GM10266 (cell line): Measurements from ENCODE around the gene PTGDR2.

Experiments used
- DNase-seq: peaks from one replicate; pipeline ENCODE4 v3.0.0; 2012; ENCODE audit errors: extremely low spot score
- TF ChIP-seq, protein P1 (sequence below): IDR thresholded peaks from 2 replicates; pipeline ENCODE4 v1.5.1; 2012; ENCODE audit warnings: mild to moderate bottlenecking, low read depth; ENCODE audit not compliant: control insufficient read depth, insufficient read depth; ENCODE audit errors: missing control alignments

PTGDR2 gene

DNA sequence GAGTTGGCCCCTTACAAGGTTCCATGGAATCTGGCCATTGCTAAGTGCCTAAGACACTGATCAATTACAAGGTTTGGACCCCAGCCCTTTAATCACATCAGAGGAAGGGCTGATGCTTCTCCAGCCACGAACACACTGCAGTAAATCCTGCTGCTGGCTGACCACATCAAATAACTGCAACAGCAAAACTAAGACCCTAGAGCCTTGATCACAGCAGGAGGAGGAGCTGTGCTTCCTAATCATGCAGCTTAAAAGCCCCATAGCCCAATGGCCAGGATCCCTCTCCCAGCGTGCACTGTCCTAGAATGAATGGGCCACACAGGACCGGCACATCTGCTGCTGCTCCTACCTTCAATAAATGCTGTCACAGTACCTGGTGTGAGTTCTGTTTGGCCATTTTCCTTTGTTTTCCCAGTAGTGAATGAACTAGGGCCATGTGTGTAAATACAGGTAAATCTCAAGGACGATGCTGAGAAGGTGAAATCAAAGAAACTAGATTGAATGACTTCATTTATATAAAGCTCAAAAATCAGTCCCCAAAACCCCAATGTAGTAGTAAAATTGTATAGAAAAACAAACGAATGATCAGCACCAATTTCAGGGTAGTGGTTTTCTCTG is 24.3 kb upstream of the PTGDR2 start:
- TF ChIP-seq, protein P1, sequence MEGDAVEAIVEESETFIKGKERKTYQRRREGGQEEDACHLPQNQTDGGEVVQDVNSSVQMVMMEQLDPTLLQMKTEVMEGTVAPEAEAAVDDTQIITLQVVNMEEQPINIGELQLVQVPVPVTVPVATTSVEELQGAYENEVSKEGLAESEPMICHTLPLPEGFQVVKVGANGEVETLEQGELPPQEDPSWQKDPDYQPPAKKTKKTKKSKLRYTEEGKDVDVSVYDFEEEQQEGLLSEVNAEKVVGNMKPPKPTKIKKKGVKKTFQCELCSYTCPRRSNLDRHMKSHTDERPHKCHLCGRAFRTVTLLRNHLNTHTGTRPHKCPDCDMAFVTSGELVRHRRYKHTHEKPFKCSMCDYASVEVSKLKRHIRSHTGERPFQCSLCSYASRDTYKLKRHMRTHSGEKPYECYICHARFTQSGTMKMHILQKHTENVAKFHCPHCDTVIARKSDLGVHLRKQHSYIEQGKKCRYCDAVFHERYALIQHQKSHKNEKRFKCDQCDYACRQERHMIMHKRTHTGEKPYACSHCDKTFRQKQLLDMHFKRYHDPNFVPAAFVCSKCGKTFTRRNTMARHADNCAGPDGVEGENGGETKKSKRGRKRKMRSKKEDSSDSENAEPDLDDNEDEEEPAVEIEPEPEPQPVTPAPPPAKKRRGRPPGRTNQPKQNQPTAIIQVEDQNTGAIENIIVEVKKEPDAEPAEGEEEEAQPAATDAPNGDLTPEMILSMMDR: no peak
- DNase-seq: no peak

DNA sequence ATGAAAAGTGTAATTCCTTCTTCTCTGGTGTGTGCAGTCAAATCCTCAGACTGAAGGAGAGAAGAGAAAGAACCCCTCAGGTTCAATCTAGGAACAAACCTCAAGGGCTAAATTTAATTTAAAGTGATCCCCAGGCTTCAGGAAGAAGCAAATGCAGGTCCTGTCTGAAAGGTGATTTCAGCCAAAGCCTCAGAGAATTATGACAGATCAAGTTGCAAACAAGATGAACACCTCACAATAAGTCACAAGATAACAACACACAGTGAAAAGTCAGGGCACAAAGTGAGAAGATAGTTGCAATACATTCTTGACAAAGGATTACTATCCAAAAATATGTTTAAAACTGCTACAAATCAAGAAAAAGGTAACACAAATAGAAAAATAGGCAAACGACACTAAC is 23.4 kb upstream of the PTGDR2 start:
- TF ChIP-seq, protein P1: no peak
- no peak for DNase-seq

DNA sequence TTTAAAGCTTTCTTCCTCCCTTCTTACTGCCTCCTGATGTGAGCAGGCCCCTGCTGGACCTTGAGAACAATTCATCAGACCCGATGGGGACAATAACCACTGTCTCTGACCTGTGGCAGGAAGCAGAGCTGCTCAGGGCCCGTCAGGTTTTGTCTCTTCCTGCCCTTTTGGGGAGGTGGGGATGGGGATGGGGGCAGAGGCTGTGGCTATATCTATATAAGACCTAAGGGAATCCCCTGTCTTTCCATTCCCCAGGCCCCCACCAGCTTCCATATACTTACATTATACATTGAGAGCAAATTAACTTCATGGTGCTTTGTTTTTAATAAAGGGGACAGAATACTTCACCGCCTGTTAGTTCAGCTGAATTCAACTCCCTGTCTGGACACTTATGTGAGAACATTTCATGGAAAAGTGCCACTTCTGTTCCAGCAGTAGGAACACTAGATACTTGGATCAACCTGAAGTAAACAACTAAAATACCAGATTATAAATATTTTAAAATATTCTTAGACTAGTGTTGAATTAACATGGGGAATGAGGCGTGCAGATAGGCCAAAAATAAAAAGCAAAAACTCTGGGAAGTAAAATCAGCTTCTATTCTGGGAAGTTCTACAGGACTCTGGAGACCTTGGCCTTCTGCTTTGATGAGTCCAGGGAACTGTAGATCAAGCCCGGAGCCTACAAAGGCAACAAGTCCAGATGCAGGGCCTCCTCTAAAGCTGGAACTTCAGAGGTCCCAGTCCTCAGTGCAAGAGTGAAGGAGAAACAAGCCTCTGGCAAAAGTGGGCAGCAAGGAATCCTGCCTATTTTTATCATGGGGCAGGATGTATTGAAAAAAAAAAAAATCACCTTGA is 22.7 kb upstream of the PTGDR2 start:
- TF ChIP-seq, protein P1: no peak
- DNase-seq: no peak

DNA sequence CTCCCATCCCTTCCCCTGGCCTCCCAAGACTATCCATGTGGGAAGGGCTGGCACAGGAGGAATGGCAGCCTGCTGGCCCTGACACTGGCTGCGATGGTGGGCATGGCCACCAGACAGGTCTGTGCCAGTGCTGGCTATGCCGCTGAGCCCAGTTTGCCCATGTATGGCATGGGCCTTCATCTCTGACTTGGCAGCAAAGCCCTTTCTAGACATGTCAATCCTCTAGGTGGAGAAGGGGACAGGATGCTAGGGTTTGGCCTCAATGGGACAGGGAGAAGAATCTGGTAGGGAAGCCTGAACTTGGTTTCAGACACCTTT is 20.4 kb upstream of the PTGDR2 start:
- no peak for DNase-seq
- TF ChIP-seq, protein P1: no peak

DNA sequence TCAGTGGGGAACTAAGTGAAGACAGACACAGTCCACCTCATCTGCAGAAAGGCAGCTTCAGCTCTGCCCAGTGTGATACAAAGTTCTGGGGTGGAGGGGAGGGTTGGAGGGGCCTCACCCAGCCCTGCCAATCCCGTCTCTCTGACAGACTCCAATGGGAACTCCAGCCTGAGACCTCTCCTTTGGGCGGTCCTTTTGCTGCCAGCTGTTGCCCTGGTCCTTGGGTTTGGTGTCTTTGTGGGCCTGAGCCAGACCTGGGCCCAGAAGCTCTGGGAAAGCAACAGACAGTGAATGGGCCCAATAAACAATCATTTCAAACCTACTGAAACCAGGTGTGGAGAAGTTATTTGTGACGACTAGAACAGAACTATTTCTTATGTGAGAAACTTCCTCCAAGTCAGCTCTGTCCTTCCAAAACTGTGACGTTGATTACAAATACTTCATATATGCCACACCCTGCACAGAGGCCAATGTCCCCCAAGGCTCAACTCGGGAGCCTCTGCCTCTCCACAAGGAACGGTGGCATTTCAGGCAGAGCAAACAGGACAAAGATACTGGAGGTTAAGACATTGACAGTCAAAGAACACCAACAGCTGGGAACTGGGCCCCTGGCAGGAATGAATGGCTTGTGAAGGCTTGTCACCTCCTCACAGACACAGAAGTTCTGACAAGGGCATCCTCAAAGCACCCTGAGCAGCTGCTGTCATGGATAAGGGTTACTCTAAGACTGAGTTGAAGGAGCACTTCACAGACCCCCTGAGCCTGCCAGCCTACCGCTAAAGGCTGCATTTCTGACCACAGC is 19.8 kb upstream of the PTGDR2 start:
- TF ChIP-seq, protein P1: no peak
- no peak for DNase-seq

DNA sequence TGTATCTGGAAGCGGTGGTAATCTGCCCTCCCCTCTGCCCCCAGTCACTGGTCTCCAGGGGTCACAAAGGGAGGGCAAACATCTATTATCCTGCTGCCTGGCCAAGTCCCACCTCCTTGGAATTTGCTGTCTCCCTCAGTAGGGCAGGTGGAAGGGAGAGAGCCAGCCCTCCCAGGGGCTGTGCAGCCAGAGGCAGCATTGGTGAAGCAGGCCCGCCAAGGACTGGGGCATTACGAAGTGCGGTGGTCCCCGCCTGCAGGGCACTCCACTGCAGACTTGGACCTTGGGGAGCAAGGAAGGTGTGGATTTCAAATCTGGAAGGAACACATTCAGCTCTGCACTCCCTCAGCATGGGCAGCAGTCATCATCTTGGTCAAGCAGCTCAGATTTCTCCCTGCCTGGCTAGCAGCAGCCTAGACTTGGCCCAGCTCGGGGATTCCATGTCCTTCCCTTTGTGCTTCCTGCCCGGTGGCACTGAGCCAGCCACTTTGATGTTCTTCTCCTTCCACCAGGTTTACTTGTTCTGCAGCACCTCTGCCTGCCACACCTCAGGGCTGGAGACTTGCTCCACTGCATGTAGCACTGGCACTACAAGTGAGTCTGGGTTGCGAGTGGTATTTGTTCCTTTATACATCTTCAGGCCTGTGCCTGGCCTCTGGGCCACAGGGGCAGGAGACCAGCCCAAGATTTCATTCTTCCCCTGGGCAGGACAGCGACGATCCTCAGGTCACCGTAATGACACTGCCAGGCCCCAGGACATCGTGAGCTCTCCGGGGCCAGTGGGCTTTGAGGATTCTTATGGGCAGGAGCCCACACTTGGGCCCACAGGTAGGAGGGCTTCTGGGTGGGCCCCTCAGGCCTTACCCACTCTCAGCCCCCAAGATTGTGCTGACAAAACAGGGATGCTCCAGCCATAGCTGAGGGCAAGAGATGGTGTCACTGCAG is 18.9 kb upstream of the PTGDR2 start:
- TF ChIP-seq, protein P1: no peak
- no peak for DNase-seq
